Measurements from ENCODE around the gene BCAN.

Gene BCAN

GRCh38 chr1:156662005-156662799 lies 20.3 kb downstream of the BCAN start:
- DNase-seq: no peak

- no peak for DNase-seq
These were observed 20.8 kb downstream of the BCAN start for GRCh38 chr1:156662800-156663055.

DNA sequence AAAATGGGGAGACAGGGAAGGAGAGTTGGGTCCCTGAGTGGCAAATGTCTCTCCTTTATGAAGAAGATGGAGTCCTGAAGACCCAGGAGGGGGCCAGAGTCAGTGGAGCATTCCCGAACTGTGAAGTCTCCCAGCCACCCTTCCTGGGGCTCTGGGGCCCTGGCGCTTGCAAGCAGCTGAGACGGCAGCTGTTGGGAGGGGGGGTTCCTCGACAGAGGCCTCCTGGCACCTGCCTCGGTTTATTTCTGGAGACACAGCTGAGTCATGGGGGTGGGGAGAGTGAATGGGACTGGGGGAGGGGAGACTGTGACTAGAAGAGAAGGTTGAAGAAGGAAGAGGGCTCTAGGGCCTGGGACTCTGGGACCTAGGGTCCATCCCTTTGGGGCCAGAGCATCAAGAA lies 21.3 kb downstream of the BCAN start:
- no peak for DNase-seq

- DNase-seq: no peak
These were observed 22.3 kb downstream of the BCAN start for GRCh38 chr1:156664046-156664766.

DNA sequence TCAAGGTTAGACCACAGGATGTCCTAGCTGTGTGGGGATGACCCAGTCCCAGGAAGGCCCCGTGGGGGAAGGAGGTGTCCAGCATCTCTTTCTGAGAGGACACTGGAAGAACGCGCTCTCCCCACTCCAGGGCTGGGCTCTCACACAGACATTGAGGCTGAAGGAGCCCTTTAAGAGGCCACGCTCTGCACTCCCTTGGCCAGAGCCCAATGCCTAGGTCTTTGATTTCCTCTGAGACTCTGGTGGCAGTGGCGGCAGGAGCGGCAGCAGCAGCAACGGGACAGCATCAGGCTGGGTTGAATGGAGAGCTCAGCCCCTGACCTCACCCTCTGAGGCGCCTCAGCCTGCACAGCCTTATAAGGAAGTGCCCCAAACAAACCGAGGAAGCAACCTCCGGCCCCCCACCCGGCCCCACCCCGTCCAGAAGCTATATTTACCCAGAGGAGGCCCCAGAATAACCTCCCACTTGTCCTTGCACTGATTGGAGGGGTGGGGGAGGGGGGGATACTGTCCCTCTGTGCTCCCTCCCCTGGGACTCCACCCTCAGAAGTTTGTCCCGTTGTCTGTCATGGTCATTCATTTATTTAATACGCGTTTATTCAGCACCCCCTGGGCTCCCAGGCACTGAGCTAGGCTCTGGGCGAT lies 23.0 kb downstream of the BCAN start:
- DNase-seq: no peak

GRCh38 chr1:156665539-156665938 lies 23.6 kb downstream of the BCAN start:
- DNase-seq: no peak

GRCh38 chr1:156666862-156667609 lies 25.1 kb downstream of the BCAN start:
- DNase-seq: no peak

DNA sequence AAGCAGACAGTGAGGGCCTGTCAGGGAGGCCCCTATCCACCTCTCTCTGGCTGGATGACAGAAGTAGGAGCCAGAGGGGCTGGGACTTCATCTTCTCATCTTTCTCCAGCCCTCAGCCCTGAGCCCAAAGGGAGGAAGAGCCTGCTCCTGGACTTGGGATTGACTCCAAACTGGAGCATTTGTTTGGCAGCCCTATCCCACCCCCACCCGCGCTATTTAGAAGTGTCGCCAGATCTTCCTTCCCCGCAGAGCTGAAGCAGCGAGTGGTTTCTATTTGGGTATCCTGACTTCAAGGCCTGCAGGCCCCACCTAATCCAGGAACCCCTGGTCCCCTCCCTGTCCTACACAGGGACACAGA lies 25.7 kb downstream of the BCAN start:
- DNase-seq: no peak

DNA sequence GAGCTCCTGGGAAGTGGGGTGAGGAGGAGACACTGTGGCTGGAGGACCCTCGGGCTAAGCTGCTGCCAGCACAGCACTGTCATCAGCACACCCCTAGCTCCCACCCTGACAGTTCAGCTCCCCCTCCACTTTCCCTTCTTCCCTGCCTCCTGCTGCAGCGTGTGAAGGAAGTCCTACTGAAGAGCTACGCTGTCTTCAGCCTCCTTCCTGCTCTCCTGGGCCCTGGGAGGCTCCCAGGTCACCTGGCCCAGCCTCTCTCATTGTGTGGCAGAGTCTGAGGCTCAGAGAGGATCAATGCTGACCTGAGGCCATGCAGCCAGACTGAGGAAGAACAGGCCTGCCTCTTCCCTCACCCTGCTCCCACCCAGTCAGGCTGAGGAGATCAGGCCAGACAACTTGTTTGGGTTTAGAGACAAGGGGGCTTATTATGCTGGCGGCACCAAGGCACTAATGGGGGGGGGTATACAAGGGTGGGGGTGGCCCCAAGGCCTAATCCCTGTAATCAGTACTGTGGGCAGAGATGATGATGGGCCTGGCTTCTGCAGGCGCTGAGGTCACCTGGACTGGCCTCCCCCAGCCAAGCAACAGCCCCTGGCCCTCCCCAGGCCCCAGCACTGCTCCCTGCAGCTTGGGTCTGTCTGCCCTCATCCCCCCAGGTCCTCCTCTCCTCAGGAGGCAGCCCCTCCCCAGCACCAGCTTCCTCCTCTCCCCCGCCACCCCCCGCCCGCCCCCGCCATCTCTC lies 26.2 kb downstream of the BCAN start:
- DNase-seq: no peak

DNA sequence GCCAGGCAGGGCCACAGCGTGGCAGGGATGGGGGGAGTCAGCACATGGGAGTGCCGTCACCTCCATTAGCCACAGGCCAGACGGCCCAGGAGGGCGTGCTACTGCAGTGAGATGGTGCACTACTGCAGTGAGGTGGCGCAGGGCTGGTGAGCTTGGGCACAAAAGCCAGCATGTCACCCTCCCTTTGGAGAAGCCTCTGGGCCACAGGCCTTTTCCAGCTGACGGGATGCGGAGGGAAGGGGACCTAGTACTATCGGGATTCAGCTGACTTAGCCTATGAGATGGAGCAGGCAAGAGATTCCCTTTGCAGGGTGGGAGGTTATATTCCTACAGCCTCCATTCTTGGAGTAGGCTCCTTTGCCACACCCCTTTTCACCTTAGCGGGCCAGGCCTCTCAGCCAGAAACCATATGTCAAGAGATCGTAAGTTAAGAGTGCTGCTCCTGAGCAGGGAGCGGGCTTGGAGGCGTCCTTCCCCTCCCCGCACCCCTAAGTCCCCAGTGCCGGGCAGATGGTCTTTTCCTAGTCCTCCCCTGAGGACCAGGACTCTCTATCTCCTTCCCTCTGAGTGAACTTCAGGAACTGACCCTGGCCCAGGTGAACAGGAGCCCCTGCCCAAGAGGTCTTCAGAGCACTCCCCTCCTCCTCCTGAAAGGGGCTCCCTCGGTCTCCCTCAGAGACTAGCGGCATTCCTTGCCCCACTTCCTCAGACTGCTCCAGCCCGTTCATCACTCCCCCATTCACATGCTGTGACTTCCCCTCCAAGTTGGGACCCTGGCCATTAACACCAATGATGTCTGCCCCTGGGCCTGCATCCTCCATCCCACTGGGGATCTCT lies 27.1 kb downstream of the BCAN start:
- DNase-seq: no peak

DNA sequence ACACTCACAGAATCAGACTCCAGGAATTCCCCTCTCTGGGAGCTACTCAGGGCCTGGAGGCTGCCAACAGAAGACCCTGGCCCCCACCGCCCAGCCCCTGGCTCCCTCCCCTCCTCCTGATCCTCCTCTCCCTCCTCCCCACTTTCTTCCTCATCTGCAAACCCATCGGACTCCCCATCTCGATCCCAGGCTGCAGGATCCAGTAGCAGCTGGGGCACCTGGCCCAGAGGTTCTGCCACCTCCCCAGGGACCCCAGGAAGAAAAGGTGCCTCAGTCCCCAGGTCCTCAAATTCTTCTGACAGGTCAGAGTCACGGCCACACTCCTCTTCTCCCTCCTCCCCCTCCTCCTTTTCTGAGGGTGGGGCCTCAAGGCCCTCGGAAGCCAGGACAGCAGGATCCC lies 27.9 kb downstream of the BCAN start:
- no peak for DNase-seq

DNA sequence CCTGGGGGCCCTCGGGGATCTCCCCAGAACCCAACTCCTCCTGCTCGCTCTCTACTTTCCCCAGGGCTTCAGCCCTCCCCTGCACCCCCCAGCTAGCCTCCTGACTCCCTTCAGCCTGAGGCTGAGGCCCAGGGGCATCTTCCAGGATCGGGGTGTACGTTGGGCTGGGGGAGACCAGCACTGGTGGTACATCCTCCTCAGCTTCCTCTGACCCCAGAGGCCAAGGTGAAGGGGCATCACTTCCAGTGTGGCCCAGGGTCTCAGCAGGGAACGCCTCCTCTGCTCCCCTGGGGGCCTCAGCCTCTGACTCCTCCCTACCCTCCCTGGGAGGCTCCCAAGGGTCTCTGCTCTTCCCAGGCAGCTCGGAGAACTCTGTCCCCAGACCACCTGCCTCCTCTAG lies 28.4 kb downstream of the BCAN start:
- DNase-seq: no peak

- DNase-seq: no peak
These were observed 28.9 kb downstream of the BCAN start for GRCh38 chr1:156670791-156671190.

- no peak for DNase-seq
These were observed 29.9 kb downstream of the BCAN start for GRCh38 chr1:156671804-156672203.

GRCh38 chr1:156673387-156674121 lies 31.6 kb downstream of the BCAN start:
- DNase-seq: no peak

DNA sequence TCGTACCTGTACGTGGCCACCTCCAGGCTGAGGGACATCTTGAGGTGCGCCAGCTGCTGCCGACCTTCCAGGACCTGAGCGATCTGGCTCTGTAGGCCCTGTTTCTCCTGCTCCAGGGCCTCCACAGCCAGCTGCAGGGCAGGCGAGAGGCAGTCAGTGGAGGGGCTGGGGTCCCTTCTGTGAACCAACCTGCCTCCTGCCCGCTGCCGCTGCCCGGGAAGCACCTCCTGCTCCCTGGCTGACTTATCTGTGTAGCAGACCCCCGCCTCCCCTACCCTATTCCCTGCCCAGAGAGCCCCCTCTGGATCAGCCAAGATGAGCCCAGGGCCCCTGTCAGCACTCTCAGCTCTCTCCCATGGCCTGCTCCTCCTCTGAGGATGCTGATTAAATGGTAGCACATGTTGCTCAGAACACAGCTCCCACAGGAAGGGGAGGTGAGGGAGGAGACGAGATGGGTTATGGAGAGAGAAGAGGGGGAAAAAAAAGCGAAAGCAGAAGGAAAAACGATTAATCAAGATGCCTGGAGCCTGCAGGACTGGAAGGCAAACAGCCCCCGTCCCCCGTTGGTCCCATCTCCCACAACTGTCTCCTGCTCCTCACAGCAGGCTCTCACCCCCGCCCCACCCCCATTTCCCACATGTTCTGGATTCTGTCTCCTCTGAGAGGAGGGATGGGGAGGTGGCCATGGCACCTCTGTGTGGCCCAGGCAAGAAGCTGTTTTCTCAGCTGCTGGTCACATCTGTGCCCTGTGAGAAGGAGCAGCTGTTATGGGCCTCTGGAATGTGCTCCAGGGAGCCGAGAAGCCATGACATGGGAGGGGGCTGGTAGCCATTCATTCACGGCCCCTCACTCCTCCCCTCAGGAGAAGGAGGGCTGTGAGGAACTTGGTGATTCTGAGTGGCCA lies 33.5 kb downstream of the BCAN start:
- no peak for DNase-seq

GRCh38 chr1:156676114-156676819 lies 34.4 kb downstream of the BCAN start:
- DNase-seq: no peak

DNA sequence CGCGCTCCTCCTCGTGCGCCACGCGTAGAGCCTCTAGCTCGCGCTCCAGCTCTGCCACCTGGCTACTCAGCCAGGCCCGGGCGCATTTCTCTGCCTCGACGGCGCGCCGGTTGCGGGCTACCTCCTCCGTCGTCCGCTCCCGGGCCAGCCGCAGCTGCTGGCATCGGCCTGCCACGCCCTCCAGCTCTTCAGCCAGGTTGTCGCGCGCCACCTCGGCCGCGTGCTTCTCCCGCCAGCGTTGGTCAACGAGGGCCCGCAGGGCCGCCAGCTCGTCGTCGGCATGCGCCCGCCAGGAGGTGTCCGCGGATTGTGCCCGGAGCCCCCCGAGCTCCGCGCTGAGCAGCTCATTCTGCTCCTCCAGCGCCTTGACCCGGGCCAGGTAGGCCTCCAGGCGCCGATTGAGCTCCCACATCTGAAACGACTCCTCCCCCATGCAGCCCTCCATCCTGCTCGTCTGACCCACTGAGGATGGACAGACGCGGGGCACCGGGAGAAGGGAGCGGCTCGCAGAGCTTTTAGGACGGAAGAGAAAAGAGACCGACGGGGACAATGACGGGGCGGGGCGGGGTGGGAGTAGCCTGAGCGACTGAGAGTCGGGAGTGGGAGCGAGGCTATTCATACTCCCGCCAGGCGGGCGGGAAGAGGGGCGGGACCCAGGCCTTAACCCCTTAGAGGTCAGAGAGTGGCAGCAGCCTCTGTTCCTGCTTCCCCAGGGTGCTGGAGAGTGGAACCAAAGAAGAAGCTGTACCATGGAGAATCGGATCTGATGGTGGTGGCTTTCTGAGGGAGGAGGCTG lies 35.1 kb downstream of the BCAN start, which contains the start of gene NES:
Gene NES, minus strand, starts transcription at position 588 of the 796 bp plus-strand sequence. Its CDS starts 143 bp downstream, at position 445.
- DNase-seq: no peak

All from T-helper 1 cell (primary cell).